Activated effector memory CD4-positive, alpha-beta T cell treated with Interleukin-2 at 50 U/mL for 16 hours (primary cell): ENCODE results near the gene ARHGAP23.
A peak's percentile ranks its signal among the peaks of the same experiment; 100 is the strongest.

Experiments used
- DNase-seq: peaks from one replicate; pipeline ENCODE4 v3.0.0-alpha.2; 2020

The ARHGAP23 gene

GRCh38 chr17:38554430-38555350 is 126.4 kb downstream of the ARHGAP23 start:
- DNase-seq: no peak

- DNase-seq: no peak
Measured at GRCh38 chr17:38556239-38556638, 128.0 kb downstream of the ARHGAP23 start.

GRCh38 chr17:38557396-38557795 is 129.1 kb downstream of the ARHGAP23 start:
- no peak for DNase-seq

GRCh38 chr17:38557836-38558727 is 129.8 kb downstream of the ARHGAP23 start:
- peak; percentile 82 for DNase-seq

GRCh38 chr17:38558728-38559050 is 130.4 kb downstream of the ARHGAP23 start:
- DNase-seq: no peak

- peak; percentile 82 for DNase-seq
Measured at GRCh38 chr17:38559051-38559879, 131.0 kb downstream of the ARHGAP23 start.

- DNase-seq: no peak
Measured at GRCh38 chr17:38559880-38560230, 131.6 kb downstream of the ARHGAP23 start.

- no peak for DNase-seq
Measured at GRCh38 chr17:38560503-38561318, 132.4 kb downstream of the ARHGAP23 start.

GRCh38 chr17:38561416-38562214 is 133.4 kb downstream of the ARHGAP23 start:
- no peak for DNase-seq
